Tibial nerve (tissue), 4 donors: ENCODE measurements around the gene LRRC63. TPM values are rescaled to one million over a fixed set of nuclear protein-coding genes. Genes with fewer than 3 reads are reported as not detected.

Experiments used
- DNase-seq, 2 donors: peaks; one replicate each; pipeline ENCODE4 v3.0.0-alpha.2; 2019; ENCODE audit warnings: low spot score in 2 of 2
- H3K27ac ChIP-seq, 4 donors: fragments of 200-600 bp; sonication (generic) in 3 of 4; one replicate each; pipeline ENCODE4 v1.5.1; 2017 to 2019; ENCODE audit warnings: mild to moderate bottlenecking in 1 of 4
- H3K27me3 ChIP-seq, 2 donors: fragments of 200-600 bp; sonication (generic) in 1 of 2; one replicate each; pipeline versions ENCODE4 v1.5.1 to v1.6.0; 2017 to 2019
- H3K36me3 ChIP-seq, 3 donors: fragments of 200-600 bp; sonication (generic); one replicate each; pipeline ENCODE4 v1.5.1; 2018 to 2019
- H3K4me1 ChIP-seq, 4 donors: fragments of 200-600 bp; sonication (generic) in 3 of 4; one replicate each; pipeline ENCODE4 v1.5.1; 2017 to 2019
- H3K4me3 ChIP-seq, 4 donors: fragments of 200-600 bp; sonication (generic) in 3 of 4; one replicate each; pipeline ENCODE4 v1.5.1; 2017 to 2019; ENCODE audit warnings: mild to moderate bottlenecking in 1 of 4, moderate library complexity in 1 of 4
- H3K9me3 ChIP-seq, 4 donors: fragments of 200-600 bp; sonication (generic) in 3 of 4; one replicate each; pipeline ENCODE4 v1.5.1; 2017 to 2019
- EP300 ChIP-seq, 2 donors: sonication (generic); formaldehyde crosslinking; IDR thresholded peaks; one replicate each; pipeline ENCODE4 v1.6.1; 2017; ENCODE audit warnings: antibody characterized with exemption in 2 of 2, mild to moderate bottlenecking in 1 of 2
- POLR2A ChIP-seq, 2 donors: fragments of 450-650 bp; IDR thresholded peaks; one replicate each; pipeline ENCODE4 v1.6.1; 2017; ENCODE audit warnings: antibody characterized with exemption in 2 of 2, mild to moderate bottlenecking in 2 of 2, moderate library complexity in 2 of 2
- WGBS, 2 donors: methylation state at CpG; one replicate each; pipeline ENCODE4 v1.1.5; 2018; 5-methylcytosine and 5-hydroxymethylcytosine counted together
- total RNA-seq, 4 donors: library from RNA; depleted of rRNA; stranded (reverse); fragments of >200 nt; gene quantifications; one replicate each; pipeline ENCODE4 v1.1.0, GENCODE V29; 2016
- TF ChIP-seq, protein P1 (sequence below), 5 experiments: fragments of 200-600 bp in 3 of 5; fragments of 450-650 bp in 2 of 5; sonication (generic) in 3 of 5; IDR thresholded peaks; one replicate each; pipeline ENCODE4 v1.5.1; 2016 to 2019; ENCODE audit warnings: antibody characterized with exemption in 5 of 5, mild to moderate bottlenecking in 3 of 5, moderate library complexity in 2 of 5

Gene LRRC63
- total RNA-seq, 4 donors from 2014 or later, result 0.78 TPM; not detected in 3

DNA sequence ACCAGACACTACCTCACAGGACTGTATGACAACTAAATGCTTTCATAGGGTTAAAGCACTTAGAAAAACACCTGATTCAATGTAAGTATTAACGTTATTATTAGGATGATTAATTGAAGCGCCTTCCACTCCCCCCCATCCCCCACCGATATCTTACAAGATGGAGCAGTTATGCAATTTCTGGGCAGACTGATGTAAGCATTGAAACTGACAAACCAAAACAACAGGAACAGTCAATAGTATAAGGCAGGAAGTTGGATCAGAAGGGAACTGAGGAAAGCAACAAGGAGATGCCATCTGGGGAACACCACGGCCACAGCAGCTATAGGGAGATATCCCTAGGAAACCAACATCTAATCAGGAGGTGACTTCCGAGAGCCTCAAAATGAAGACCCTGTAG is 33.6 kb upstream of the LRRC63 start:
- 77 to 85% methylated on average over 5 of the region's 5 CpGs for WGBS, 2 donors

DNA sequence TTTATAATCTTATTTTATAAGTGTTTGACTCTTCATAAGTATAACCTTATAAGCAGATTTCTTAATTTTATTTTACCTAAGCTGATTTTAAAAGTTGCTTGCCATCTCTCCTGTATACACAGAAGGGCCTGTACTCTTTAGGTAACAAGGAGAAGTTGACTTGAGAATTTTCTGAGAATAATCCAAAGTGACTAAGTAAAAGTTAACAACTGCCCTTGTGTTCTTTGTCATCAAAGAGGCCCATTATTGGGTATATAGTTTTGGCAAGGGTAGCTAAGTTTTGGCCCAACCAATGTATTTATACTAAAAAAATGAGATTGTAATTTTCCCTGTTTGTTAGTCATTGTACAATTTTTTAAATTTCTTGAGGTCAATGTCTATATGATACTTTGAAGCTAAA is 32.9 kb upstream of the LRRC63 start:
- Histone ChIP-seq H3K4me1 (peaks cover 0 to 14% (median 0%) of the 10 kb centered on the region in 4 donors), H3K27ac (peak overlapping the region in 1 of 4 donors; percentile 52), H3K4me3 (no peak overlapping the region), H3K27me3 (no peaks in the 10 kb centered on the region), H3K36me3 (no peaks in the 10 kb centered on the region), H3K9me3 (no peaks in the 10 kb centered on the region)
- DNase-seq, result no peak
- TF ChIP-seq, protein P1, sequence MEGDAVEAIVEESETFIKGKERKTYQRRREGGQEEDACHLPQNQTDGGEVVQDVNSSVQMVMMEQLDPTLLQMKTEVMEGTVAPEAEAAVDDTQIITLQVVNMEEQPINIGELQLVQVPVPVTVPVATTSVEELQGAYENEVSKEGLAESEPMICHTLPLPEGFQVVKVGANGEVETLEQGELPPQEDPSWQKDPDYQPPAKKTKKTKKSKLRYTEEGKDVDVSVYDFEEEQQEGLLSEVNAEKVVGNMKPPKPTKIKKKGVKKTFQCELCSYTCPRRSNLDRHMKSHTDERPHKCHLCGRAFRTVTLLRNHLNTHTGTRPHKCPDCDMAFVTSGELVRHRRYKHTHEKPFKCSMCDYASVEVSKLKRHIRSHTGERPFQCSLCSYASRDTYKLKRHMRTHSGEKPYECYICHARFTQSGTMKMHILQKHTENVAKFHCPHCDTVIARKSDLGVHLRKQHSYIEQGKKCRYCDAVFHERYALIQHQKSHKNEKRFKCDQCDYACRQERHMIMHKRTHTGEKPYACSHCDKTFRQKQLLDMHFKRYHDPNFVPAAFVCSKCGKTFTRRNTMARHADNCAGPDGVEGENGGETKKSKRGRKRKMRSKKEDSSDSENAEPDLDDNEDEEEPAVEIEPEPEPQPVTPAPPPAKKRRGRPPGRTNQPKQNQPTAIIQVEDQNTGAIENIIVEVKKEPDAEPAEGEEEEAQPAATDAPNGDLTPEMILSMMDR (IDR thresholded peaks at IDR 0.05), result no peak
- TF ChIP-seq POLR2A (IDR thresholded peaks at IDR 0.05) (no peak), EP300 (IDR thresholded peaks at IDR 0.05) (no peak)

More for the DNA sequence above, 33.6 kb upstream of the LRRC63 start:
- peak in 1 of 2 donors; percentile 53 for DNase-seq
- Histone ChIP-seq H3K4me3 (no peak overlapping the region), H3K9me3 (no peaks in the 10 kb centered on the region), H3K27ac (peak overlapping the region in 2 of 4 donors; percentile 52 to 54), H3K4me1 (peaks cover 0 to 21% (median 0%) of the 10 kb centered on the region in 4 donors), H3K27me3 (no peaks in the 10 kb centered on the region), H3K36me3 (no peaks in the 10 kb centered on the region)
- TF ChIP-seq EP300 (IDR thresholded peaks at IDR 0.05) (peak in 1 of 2 donors; percentile 72), POLR2A (IDR thresholded peaks at IDR 0.05) (no peak)
- TF ChIP-seq, protein P1 (IDR thresholded peaks at IDR 0.05), result no peak

DNA sequence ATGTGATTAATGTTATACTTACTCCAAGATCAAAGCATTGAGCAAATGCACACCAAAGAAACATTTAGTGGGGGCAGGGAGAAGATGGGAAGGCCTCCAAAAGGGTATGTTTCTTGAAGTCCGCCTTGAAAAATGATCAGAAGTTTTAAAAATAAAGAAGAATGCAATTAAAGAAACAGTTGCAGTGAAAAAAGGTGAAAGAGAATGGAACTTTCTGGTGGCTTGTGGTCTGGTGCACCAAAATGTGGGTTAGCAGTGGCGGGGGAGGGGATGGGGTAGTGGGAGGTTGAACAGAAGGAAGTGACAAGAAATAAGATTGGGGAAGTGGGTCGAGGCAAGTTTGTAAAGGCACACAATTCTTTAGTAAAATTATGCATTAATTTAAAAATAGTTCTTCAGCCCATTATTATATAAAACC is 32.2 kb upstream of the LRRC63 start:
- Histone ChIP-seq H3K27me3 (no peaks in the 10 kb centered on the region), H3K4me3 (peak overlapping the region in 1 of 4 donors; percentile 39), H3K9me3 (no peaks in the 10 kb centered on the region), H3K27ac (peak overlapping the region in 1 of 4 donors; percentile 7), H3K36me3 (no peaks in the 10 kb centered on the region), H3K4me1 (peaks cover 0 to 12% (median 0%) of the 10 kb centered on the region in 4 donors)
- DNase-seq, result peak in 1 of 2 donors; percentile 48
- whole genome bisulfite sequencing, 2 donors, result 55 to 60% methylated on average over 3 of the region's 3 CpGs
- TF ChIP-seq EP300 (IDR thresholded peaks at IDR 0.05) (peak in 1 of 2 donors; percentile 26), POLR2A (IDR thresholded peaks at IDR 0.05) (no peak)

DNA sequence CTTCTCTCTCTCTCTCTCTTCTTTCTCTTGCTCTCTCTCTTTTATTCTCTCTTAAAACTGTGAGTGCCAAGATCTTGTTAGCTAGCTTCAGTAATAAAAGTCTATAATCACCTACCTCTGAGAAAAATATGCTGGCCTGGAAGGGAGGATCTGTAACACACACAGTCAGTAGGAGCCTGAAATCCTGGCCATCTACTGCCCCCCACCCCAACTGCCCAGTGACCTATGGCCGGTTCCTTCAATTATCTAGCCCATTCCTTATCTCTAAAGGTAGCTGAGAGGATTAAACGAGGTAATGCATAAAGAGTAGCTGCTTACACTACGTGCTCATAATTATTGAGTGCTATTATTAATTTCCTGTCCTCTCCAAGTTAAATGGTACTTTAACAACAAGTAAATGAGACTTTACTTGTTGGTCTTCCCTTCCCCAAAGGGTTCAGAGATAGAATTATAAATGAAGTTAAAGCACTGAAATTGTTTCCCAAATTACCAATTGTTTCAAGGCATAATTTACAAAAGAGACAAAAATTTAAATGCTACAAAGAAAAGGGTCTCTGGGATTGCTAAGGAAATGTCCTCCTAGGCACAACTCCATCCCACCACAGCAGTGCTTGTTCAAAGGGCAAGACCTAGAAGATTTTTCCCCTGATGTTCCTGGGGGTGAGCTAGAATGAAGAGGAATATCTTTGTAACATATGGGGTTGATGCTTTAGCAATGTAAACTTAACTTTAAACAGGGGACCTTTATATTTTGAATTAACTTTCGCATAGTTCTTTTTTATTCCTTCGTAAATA is 31.6 kb upstream of the LRRC63 start:
- peak overlapping the region in 3 of 4 donors; percentile 4 to 50 (median 21) for H3K27ac ChIP-seq
- WGBS, 2 donors, result 65 to 66% methylated on average over 5 of the region's 5 CpGs

DNA sequence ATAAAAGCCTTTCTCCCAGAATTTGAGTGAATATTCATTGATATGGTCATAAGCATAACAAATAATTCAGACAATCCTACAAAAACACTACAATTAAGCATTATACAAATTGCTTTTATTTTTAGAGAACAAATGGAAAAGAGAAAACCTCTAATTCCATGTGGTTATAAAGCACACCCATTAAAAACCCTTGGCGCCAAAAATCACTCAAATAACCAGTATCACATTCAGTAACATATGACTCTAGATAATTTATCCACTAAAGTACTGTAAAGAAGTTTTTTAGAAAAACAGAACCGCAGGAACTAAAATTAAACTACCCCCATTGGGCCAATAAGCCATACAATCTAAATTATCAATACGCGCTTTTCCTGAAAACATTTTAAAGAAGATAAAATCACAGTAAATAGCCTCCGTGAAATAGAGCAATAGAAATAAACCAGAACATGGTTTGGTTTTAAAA is 30.3 kb upstream of the LRRC63 start:
- Histone ChIP-seq H3K4me1 (peaks cover 0 to 7% (median 0%) of the 10 kb centered on the region in 4 donors), H3K36me3 (no peaks in the 10 kb centered on the region), H3K9me3 (no peaks in the 10 kb centered on the region), H3K27ac (peak overlapping the region in 2 of 4 donors; percentile 50 to 75), H3K27me3 (no peaks in the 10 kb centered on the region), H3K4me3 (peak overlapping the region in 3 of 4 donors; percentile 7 to 49 (median 39))
- 78 to 83% methylated on average over 5 of the region's 5 CpGs for WGBS, 2 donors
- no peak for DNase-seq
- TF ChIP-seq EP300 (IDR thresholded peaks at IDR 0.05), result no peak

More for the DNA sequence above, 31.6 kb upstream of the LRRC63 start:
- H3K4me1 ChIP-seq, result peaks cover 0 to 9% (median 0%) of the 10 kb centered on the region in 4 donors
- no peak for DNase-seq
- peak overlapping the region in 2 of 4 donors; percentile 39 to 49 for H3K4me3 ChIP-seq
- H3K36me3 ChIP-seq, result no peaks in the 10 kb centered on the region
- no peaks in the 10 kb centered on the region for H3K27me3 ChIP-seq
- TF ChIP-seq POLR2A (IDR thresholded peaks at IDR 0.05) (no peak), EP300 (IDR thresholded peaks at IDR 0.05) (no peak)
- no peaks in the 10 kb centered on the region for H3K9me3 ChIP-seq

DNA sequence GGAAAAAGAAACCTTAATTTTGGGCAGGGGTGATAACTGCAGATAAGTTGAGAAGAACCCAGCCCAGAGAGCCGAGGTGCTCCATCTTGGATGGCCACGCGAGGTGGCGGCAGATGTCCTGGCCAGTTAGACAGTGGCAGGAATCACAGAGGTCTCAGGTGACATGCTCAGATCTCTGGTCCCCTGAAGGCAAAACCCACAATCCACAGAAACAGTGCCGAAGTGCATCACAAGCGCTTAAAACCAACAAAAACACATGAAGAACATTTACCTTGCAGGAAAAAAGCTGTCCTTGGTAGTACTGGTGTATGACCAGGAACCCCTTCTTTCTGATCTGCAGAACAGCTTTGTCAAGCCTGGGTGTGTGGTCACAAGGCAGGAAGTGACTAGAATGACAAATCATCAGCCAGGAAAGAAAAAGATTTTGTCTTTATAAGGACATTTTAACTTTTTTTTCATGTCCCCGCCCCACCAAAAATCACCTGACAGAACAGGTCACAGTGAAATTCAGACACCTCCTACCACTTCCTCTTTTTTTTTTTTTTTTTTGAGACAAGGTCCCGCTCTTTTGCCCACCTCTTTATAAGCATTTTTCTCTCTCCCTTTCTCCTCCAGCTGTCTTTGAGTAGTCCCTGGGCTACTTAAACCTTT is 29.8 kb upstream of the LRRC63 start, which contains the start of gene LCP1:
Gene LCP1, minus strand, starts transcription at position 338 of the 651 bp plus-strand sequence. CDS start 22,515 bp downstream, outside the sequence.
- H3K9me3 ChIP-seq, result no peaks in the 10 kb centered on the region
- TF ChIP-seq EP300 (IDR thresholded peaks at IDR 0.05) (peak in 1 of 2 donors; percentile 61), POLR2A (IDR thresholded peaks at IDR 0.05) (peak; percentile 21 to 39)
- TF ChIP-seq, protein P1 (IDR thresholded peaks at IDR 0.05), result no peak
- no peaks in the 10 kb centered on the region for H3K27me3 ChIP-seq
- DNase-seq, result peak in 1 of 2 donors; percentile 35
- peak within 1 kb of the TSS in 3 of 4 donors; percentile 7 to 49 (median 39) for H3K4me3 ChIP-seq
- H3K36me3 ChIP-seq, result no peaks in the 10 kb centered on the region
- WGBS, 2 donors, result 76 to 80% methylated on average over 8 of the region's 8 CpGs
- peak within 1 kb of the TSS in 3 of 4 donors; percentile 45 to 75 (median 50) for H3K27ac ChIP-seq
- peaks cover 0 to 7% (median 0%) of the 10 kb centered on the region in 4 donors for H3K4me1 ChIP-seq
